ENCODE data around the gene PRG3. TPM values are rescaled to one million over a fixed set of nuclear protein-coding genes. Genes with fewer than 3 reads are reported as not detected.

Gene PRG3
- total and polyA plus RNA-seq, 9 of the 15 experiments (the other 6 are each of a cell fraction or from before 2014, with no cell fraction given), result 0.18 to 0.55 (median 0.38) TPM; not detected in 6

DNA sequence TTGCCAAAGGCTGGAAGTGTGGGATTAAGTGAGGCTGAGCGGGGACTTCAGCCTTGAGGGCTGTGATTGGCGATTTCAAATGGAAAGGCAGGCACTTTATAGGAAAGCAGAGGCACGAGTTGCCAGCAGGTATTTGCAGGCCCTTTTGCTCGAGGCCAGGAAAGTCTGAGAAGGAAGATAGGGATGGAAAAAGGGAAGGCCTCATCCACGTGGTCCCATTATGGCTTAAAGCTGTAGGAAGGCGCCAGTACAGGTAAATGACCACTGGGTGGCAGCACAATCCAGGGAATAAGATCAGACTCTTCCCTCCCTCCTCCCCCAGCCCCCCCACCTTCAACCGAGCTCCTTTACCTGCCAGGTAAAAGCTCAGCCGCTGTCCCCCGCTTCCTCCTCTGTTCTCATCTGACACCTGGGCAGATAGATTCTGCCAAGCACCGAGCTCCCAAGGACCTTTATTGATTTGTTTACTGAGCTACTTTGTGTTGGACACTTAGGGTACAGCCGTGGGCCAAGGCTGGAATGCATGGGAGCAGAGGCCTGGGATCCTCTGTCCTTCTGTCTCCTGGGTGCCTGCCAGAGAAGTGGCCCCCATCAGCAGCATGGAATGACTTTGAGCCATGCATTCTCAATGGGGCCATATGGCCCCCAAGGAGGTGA lies 35.3 kb downstream of the PRG3 start (continued):
- TF ChIP-seq, protein P1, sequence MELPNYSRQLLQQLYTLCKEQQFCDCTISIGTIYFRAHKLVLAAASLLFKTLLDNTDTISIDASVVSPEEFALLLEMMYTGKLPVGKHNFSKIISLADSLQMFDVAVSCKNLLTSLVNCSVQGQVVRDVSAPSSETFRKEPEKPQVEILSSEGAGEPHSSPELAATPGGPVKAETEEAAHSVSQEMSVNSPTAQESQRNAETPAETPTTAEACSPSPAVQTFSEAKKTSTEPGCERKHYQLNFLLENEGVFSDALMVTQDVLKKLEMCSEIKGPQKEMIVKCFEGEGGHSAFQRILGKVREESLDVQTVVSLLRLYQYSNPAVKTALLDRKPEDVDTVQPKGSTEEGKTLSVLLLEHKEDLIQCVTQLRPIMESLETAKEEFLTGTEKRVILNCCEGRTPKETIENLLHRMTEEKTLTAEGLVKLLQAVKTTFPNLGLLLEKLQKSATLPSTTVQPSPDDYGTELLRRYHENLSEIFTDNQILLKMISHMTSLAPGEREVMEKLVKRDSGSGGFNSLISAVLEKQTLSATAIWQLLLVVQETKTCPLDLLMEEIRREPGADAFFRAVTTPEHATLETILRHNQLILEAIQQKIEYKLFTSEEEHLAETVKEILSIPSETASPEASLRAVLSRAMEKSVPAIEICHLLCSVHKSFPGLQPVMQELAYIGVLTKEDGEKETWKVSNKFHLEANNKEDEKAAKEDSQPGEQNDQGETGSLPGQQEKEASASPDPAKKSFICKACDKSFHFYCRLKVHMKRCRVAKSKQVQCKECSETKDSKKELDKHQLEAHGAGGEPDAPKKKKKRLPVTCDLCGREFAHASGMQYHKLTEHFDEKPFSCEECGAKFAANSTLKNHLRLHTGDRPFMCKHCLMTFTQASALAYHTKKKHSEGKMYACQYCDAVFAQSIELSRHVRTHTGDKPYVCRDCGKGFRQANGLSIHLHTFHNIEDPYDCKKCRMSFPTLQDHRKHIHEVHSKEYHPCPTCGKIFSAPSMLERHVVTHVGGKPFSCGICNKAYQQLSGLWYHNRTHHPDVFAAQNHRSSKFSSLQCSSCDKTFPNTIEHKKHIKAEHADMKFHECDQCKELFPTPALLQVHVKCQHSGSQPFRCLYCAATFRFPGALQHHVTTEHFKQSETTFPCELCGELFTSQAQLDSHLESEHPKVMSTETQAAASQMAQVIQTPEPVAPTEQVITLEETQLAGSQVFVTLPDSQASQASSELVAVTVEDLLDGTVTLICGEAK (IDR thresholded peaks at IDR 0.05), result no peak
- TF ChIP-seq, protein P1 (CRISPR knock-in tag; IDR thresholded peaks at IDR 0.05), result no peak
- TF ChIP-seq ZNF175 (CRISPR knock-in tag; IDR thresholded peaks at IDR 0.05; ENCODE audit: low read depth) (no peak), SMARCA4 (IDR thresholded peaks at IDR 0.05) (no peak), HOMEZ (CRISPR knock-in tag; IDR thresholded peaks at IDR 0.05) (no peak), JUN (IDR thresholded peaks at IDR 0.05; ENCODE audit: borderline replicate concordance, low read depth, low read length) (no peak), JUN (CRISPR knock-in tag; IDR thresholded peaks at IDR 0.05; ENCODE audit: borderline replicate concordance) (no peak), ZNF507 (tag; conservative IDR thresholded peaks at IDR 0.05) (no peak), ZNF436 (CRISPR knock-in tag; IDR thresholded peaks at IDR 0.05) (no peak), ZFX (CRISPR knock-in tag; IDR thresholded peaks at IDR 0.05) (peak; percentile 69), MTA1 (IDR thresholded peaks at IDR 0.05; ENCODE audit: borderline replicate concordance) (no peak), SMARCB1 (IDR thresholded peaks at IDR 0.05; ENCODE audit: insufficient read length, low read depth) (no peak), TRIM24 (IDR thresholded peaks at IDR 0.05) (no peak), ILF3 (IDR thresholded peaks at IDR 0.05; ENCODE audit: borderline replicate concordance) (no peak), BRCA1 (IDR thresholded peaks at IDR 0.05) (no peak), BRCA1 (CRISPR knock-in tag; IDR thresholded peaks at IDR 0.05) (no peak)
- TF ChIP-seq, protein P2, sequence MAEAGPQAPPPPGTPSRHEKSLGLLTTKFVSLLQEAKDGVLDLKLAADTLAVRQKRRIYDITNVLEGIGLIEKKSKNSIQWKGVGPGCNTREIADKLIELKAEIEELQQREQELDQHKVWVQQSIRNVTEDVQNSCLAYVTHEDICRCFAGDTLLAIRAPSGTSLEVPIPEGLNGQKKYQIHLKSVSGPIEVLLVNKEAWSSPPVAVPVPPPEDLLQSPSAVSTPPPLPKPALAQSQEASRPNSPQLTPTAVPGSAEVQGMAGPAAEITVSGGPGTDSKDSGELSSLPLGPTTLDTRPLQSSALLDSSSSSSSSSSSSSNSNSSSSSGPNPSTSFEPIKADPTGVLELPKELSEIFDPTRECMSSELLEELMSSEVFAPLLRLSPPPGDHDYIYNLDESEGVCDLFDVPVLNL (CRISPR knock-in tag; IDR thresholded peaks at IDR 0.05; ENCODE audit: low read depth), result no peak

Data from K562 (cell line).